ENCODE measurements around the gene RRAS2. TPM values are rescaled to one million over a fixed set of nuclear protein-coding genes. Genes with fewer than 3 reads are reported as not detected.

Gene RRAS2
- total and polyA plus RNA-seq, 2 of the 4 experiments (the other 2 are of a cell fraction), result 85.5 to 106 TPM

- no peak for ATAC-seq (ENCODE audit: low read depth)
- Histone ChIP-seq H2BK20ac (ENCODE audit: low read depth, low read length) (no peak overlapping the region), H3K9me3 (ENCODE audit: control insufficient read depth, insufficient read depth, low read length) (no peaks in the 10 kb centered on the region), H2AK9ac (replicated peaks; ENCODE audit: low read depth, low read length, poor library complexity) (no peak overlapping the region), H4K20me1 (ENCODE audit: insufficient read depth, low read length) (peaks cover 65% of the 10 kb centered on the region), H3K4me1 (ENCODE audit: control insufficient read depth, insufficient read depth, low read length) (peaks cover 15% of the 10 kb centered on the region), H3K27me3 (ENCODE audit: control insufficient read depth, insufficient read depth, low read length) (no peaks in the 10 kb centered on the region), H4K91ac (ENCODE audit: insufficient read depth, low read depth, low read length) (no peak overlapping the region), H4K5ac (ENCODE audit: low read depth, low read length) (no peak overlapping the region), H3K9me1 (ENCODE audit: insufficient read depth, low read length) (peaks cover 16% of the 10 kb centered on the region), H3K4me2 (ENCODE audit: low read depth, low read length) (no peak overlapping the region), H3K79me1 (ENCODE audit: low read depth in 1 of 2, low read length in 2 of 2) (peaks cover 22 to 60% of the 10 kb centered on the region in 2 experiments), H3K56ac (ENCODE audit: extremely low read depth, insufficient read depth, low read length) (no peak overlapping the region), H3K4me3 (ENCODE audit: insufficient read depth, low read depth, low read length) (no peak overlapping the region), H3K18ac (ENCODE audit: low read depth, low read length) (no peak overlapping the region), H3K4ac (ENCODE audit: low read depth, low read length) (no peak overlapping the region), H2BK120ac (ENCODE audit: low read depth, low read length) (no peak overlapping the region), H2AK5ac (ENCODE audit: low read depth, low read length) (no peak overlapping the region), H3K27ac (ENCODE audit: insufficient read depth, low read length) (no peak overlapping the region), H3K36me3 (ENCODE audit: control insufficient read depth, insufficient read depth, low read length) (no peaks in the 10 kb centered on the region), H2BK5ac (ENCODE audit: low read depth, low read length, poor library complexity, severe bottlenecking) (no peak overlapping the region), H2AFZ (replicated peaks; ENCODE audit: low read length, poor library complexity) (no peak overlapping the region), H2BK15ac (ENCODE audit: low read depth, low read length) (no peak overlapping the region), H3K14ac (replicated peaks; ENCODE audit: low read depth, low read length) (no peak overlapping the region), H3K9ac (ENCODE audit: low read depth, low read length) (no peak overlapping the region), H3K23ac (ENCODE audit: low read depth, low read length) (no peak overlapping the region), H4K8ac (ENCODE audit: low read depth in 2 of 2, low read length in 2 of 2) (no peak overlapping the region)
- dilution Hi-C loops (cut with HindIII; ENCODE audit: low sequenced_read_pairs, unreplicated experiment) (loop anchor here (25.0 kb wide), 1 partner anchor 140 kb away; no protein-coding TSS in a partner anchor), in situ Hi-C loops (cut with MboI; ENCODE audit: low sequenced_read_pairs) (no loop called here), intact Hi-C loops (cut with micrococcal nuclease) (no loop called here)
- CTCF ChIA-PET, result no interaction called here
- 100% methylated on average over 1 of the region's 2 CpGs; no CpG with 5 or more reads in 1 of the 2 experiments for WGBS, 2 experiments (ENCODE audit: extremely low coverage in 2 of 2, insufficient read length in 1 of 2)
- TF ChIP-seq CTCF (conservative IDR thresholded peaks at IDR 0.05; ENCODE audit: low read depth, low read length) (no peak), CEBPB (IDR thresholded peaks at IDR 0.05; ENCODE audit: low read depth, low read length) (no peak), BHLHE40 (IDR thresholded peaks at IDR 0.05; ENCODE audit: low read depth, low read length) (no peak), NFE2L2 (IDR thresholded peaks at IDR 0.05; ENCODE audit: low read depth, low read length) (no peak), RAD21 (IDR thresholded peaks at IDR 0.05; ENCODE audit: low read length) (no peak), POLR2A (IDR thresholded peaks at IDR 0.05; ENCODE audit: low read depth, low read length) (no peak), CHD1 (IDR thresholded peaks at IDR 0.05; ENCODE audit: low read depth, low read length) (no peak), MAZ (IDR thresholded peaks at IDR 0.05; ENCODE audit: borderline replicate concordance, low read depth, low read length) (no peak), RCOR1 (IDR thresholded peaks at IDR 0.05; ENCODE audit: insufficient replicate concordance, low read length) (no peak), ELK1 (IDR thresholded peaks at IDR 0.05; ENCODE audit: borderline replicate concordance, low read depth, low read length) (no peak), RFX5 (IDR thresholded peaks at IDR 0.05; ENCODE audit: low read depth, low read length) (no peak), MAFK (IDR thresholded peaks at IDR 0.05; ENCODE audit: low read depth, low read length) (no peak), MXI1 (IDR thresholded peaks at IDR 0.05; ENCODE audit: borderline replicate concordance, low read depth, low read length) (no peak), FOS (IDR thresholded peaks at IDR 0.05; ENCODE audit: low read depth, low read length) (no peak), SMC3 (IDR thresholded peaks at IDR 0.05; ENCODE audit: low read depth, low read length) (no peak), USF2 (IDR thresholded peaks at IDR 0.05; ENCODE audit: low read depth, low read length) (no peak)
- no peak for DNase-seq
- POLR2A ChIA-PET (ENCODE audit: unreplicated experiment), result no interaction called here
- no TSS peak for BruUV-seq (replicated peaks)
These were observed 36.5 kb downstream of the RRAS2 start for GRCh38 chr11:14322510-14322909.
